GM12878 (cell line): ENCODE data around the gene TLE3. TPM values are rescaled to one million over a fixed set of nuclear protein-coding genes. Genes with fewer than 3 reads are reported as not detected.

ENCODE experiments used
- ATAC-seq: fragments of 200-7000 bp; cut with Tn5 transposase; 3 replicates; pipeline ENCODE4 v1.9.1; 2020; ENCODE audit warnings: mild to moderate bottlenecking, moderate library complexity
- BruUV-seq: library from RNA; stranded (reverse); fragments of 400-500 nt; replicated peaks from 2 replicates; lab custom pipeline; 2021; lab: Mats Ljungman, UMichigan
- CTCF ChIA-PET: fragments of 300-600 bp; sonication (Branson Sonifier 250); formaldehyde crosslinking; extraction: SDS; loops from one replicate; lab custom pipeline; 2021; ENCODE audit warnings: inconsistent platforms; lab: Yijun Ruan, JAX
- POLR2A ChIA-PET: fragments of 350-600 bp; formaldehyde crosslinking; extraction: SDS; loops from one replicate; lab custom pipeline; 2021; ENCODE audit warnings: inconsistent platforms; lab: Charles Lee
- RAD21 ChIA-PET: fragments of 300-600 bp; sonication (Branson Sonifier 250); formaldehyde crosslinking; loops from one replicate; lab custom pipeline; 2023; ENCODE audit warnings: antibody characterized with exemption; ENCODE audit not compliant: unreplicated experiment; lab: Charles Lee
- SMC1A ChIA-PET: fragments of 300-600 bp; sonication (Branson Sonifier 250); formaldehyde crosslinking; loops from one replicate; lab custom pipeline; 2023; ENCODE audit not compliant: unreplicated experiment, uncharacterized antibody; lab: Charles Lee
- DNase-seq: peaks from one replicate; pipeline ENCODE4 v3.0.0-alpha.2; 2011; ENCODE audit warnings: low read depth, low spot score
- FAIRE-seq: peaks from 3 replicates; lab custom pipeline; 2011; peaks lifted over from hg19 to GRCh38; lab: Jason Lieb, UNC
- H2AFZ ChIP-seq: 2 replicates; pipeline ENCODE4 v1.6.0; 2011; ENCODE audit warnings: low read depth, low read length, control low read depth; ENCODE audit not compliant: control insufficient read depth
- H3K27ac ChIP-seq: 2 replicates; pipeline ENCODE4 v1.5.1; 2011; ENCODE audit warnings: control low read depth; ENCODE audit not compliant: control insufficient read depth, insufficient read depth
- H3K27me3 ChIP-seq, 2 experiments: replicated peaks in 1 of 2; 2 replicates each; pipeline versions ENCODE4 v1.6.0 to v1.6.1; 2011; ENCODE audit warnings: low read length in 1 of 2; ENCODE audit not compliant: control insufficient read depth in 2 of 2, insufficient read depth in 2 of 2
- H3K36me3 ChIP-seq, 2 experiments: 2 replicates each; pipeline ENCODE4 v1.5.1; 2011; ENCODE audit warnings: low read length in 1 of 2; ENCODE audit not compliant: control insufficient read depth in 2 of 2, insufficient read depth in 2 of 2
- H3K4me1 ChIP-seq: 2 replicates; pipeline ENCODE4 v1.6.1; 2011; ENCODE audit warnings: mild to moderate bottlenecking, low read length, moderate library complexity, mixed read lengths; ENCODE audit not compliant: control insufficient read depth, insufficient read depth
- H3K4me2 ChIP-seq: 2 replicates; pipeline ENCODE4 v1.6.0; 2011; ENCODE audit warnings: control low read depth; ENCODE audit not compliant: control insufficient read depth, insufficient read depth
- H3K4me3 ChIP-seq: fragments of 200-600 bp; sonication (generic); 2 replicates; pipeline ENCODE4 v1.5.1; 2016
- H3K79me2 ChIP-seq: 2 replicates; pipeline ENCODE4 v1.6.0; 2011; ENCODE audit warnings: low read length; ENCODE audit not compliant: control insufficient read depth, insufficient read depth
- H3K9ac ChIP-seq: 2 replicates; pipeline ENCODE4 v1.8.0; 2011; ENCODE audit warnings: low read length, control low read depth, mixed read lengths; ENCODE audit not compliant: control insufficient read depth, insufficient read depth
- H3K9me3 ChIP-seq: replicated peaks from 3 replicates; pipeline ENCODE4 v1.5.1; 2011; ENCODE audit warnings: mild to moderate bottlenecking, low read length; ENCODE audit not compliant: control insufficient read depth, insufficient read depth
- H4K20me1 ChIP-seq: 2 replicates; pipeline ENCODE4 v1.6.0; 2011; ENCODE audit not compliant: control insufficient read depth, insufficient read depth
- ATF2 ChIP-seq: IDR thresholded peaks from 2 replicates; pipeline ENCODE4 v1.6.1; 2012; ENCODE audit warnings: low read length, inconsistent platforms
- BHLHE40 ChIP-seq, 2 experiments: fragments of 450-650 bp in 1 of 2; IDR thresholded peaks; 2 replicates each; pipeline ENCODE4 v1.6.1; 2011 to 2017; ENCODE audit warnings: low read depth in 2 of 2, borderline replicate concordance in 1 of 2, improper control_type of control experiment in 1 of 2, low read length in 1 of 2, mild to moderate bottlenecking in 1 of 2
- BMI1 ChIP-seq: fragments of 450-650 bp; IDR thresholded peaks from 2 replicates; pipeline ENCODE4 v1.6.1; 2016; ENCODE audit warnings: mild to moderate bottlenecking, moderate library complexity, borderline replicate concordance
- CBFB ChIP-seq: IDR thresholded peaks from 2 replicates; pipeline ENCODE4 v1.6.1; 2016; ENCODE audit warnings: antibody characterized with exemption, low read depth
- CREB1 ChIP-seq: IDR thresholded peaks from 2 replicates; pipeline ENCODE4 v1.6.1; 2012; ENCODE audit warnings: low read depth, mild to moderate bottlenecking, inconsistent platforms
- DPF2 ChIP-seq: fragments of 450-650 bp; IDR thresholded peaks from 2 replicates; pipeline ENCODE4 v1.6.1; 2017; ENCODE audit warnings: mild to moderate bottlenecking
- EGR1 ChIP-seq, 2 experiments: IDR thresholded peaks; 1 replicate in 1 of 2; 2 replicates in 1 of 2; pipeline ENCODE4 v1.6.1; 2011 to 2012; ENCODE audit warnings: low read depth in 2 of 2, low read length in 2 of 2, borderline replicate concordance in 1 of 2, mild to moderate bottlenecking in 1 of 2, moderate library complexity in 1 of 2
- GATAD2B ChIP-seq: fragments of 450-650 bp; conservative IDR thresholded peaks from 2 replicates; pipeline ENCODE4 v1.6.1; 2017; ENCODE audit warnings: low read depth, mild to moderate bottlenecking, moderate library complexity
- HDGF ChIP-seq: fragments of 450-650 bp; IDR thresholded peaks from 2 replicates; pipeline ENCODE4 v1.6.1; 2016; ENCODE audit warnings: antibody characterized with exemption
- IKZF2 ChIP-seq, 2 experiments: fragments of 450-650 bp; IDR thresholded peaks; 2 replicates each; pipeline ENCODE4 v1.6.1; 2017; ENCODE audit warnings: mild to moderate bottlenecking in 2 of 2, moderate library complexity in 2 of 2
- KAT2A ChIP-seq: conservative IDR thresholded peaks from 2 replicates; pipeline ENCODE4 v1.6.1; 2011; ENCODE audit warnings: low read depth, low read length; ENCODE audit not compliant: control insufficient read depth
- NBN ChIP-seq: fragments of 450-650 bp; IDR thresholded peaks from 2 replicates; pipeline ENCODE4 v1.6.1; 2016
- NR2C1 ChIP-seq: fragments of 450-650 bp; IDR thresholded peaks from 2 replicates; pipeline ENCODE4 v1.6.1; 2017; ENCODE audit warnings: antibody characterized with exemption, mild to moderate bottlenecking, moderate library complexity
- NR2F1 ChIP-seq: fragments of 450-650 bp; conservative IDR thresholded peaks from 2 replicates; pipeline ENCODE4 v1.6.1; 2017; ENCODE audit warnings: mild to moderate bottlenecking
- PAX8 ChIP-seq: fragments of 450-650 bp; IDR thresholded peaks from 2 replicates; pipeline ENCODE4 v1.6.1; 2017; ENCODE audit warnings: mild to moderate bottlenecking, moderate library complexity
- POLR2A ChIP-seq: IDR thresholded peaks from 2 replicates; pipeline ENCODE4 v1.6.1; 2011; ENCODE audit warnings: low read depth, mild to moderate bottlenecking, low read length
- RUNX3 ChIP-seq: IDR thresholded peaks from 2 replicates; pipeline ENCODE4 v1.6.1; 2012; ENCODE audit warnings: low read length, inconsistent platforms
- ZZZ3 ChIP-seq: IDR thresholded peaks from 2 replicates; pipeline ENCODE4 v1.6.1; 2011; ENCODE audit warnings: low read depth; ENCODE audit not compliant: control insufficient read depth, insufficient read length
- WGBS: methylation state at CpG from one replicate; pipeline ENCODE4 v1.1.6; 2016; ENCODE audit warnings: low lambda C conversion rate; ENCODE audit not compliant: insufficient replicate concordance, insufficient coverage; ENCODE audit errors: missing lambda C conversion rate; 5-methylcytosine and 5-hydroxymethylcytosine counted together
- in situ Hi-C: fragments of 300-500 bp; cut with MboI; formaldehyde crosslinking; loops from 9 replicates; pipeline ENCODE4 v1.14.3; 2018; ENCODE audit warnings: mixed read lengths
- intact Hi-C: fragments of 100-400 bp; cut with micrococcal nuclease; formaldehyde crosslinking; loops from one replicate; pipeline ENCODE4 v1.14.2; 2022; ENCODE audit not compliant: unreplicated experiment
- polyA plus RNA-seq, 11 experiments: library from polyadenylated mRNA; depleted of rRNA in 4 of 11; unstranded in 6 of 11; stranded (reverse) in 5 of 11; fragments of >200 nt; fragmentation: Nextera tagmentation in 4 of 11; fragmentation: Illumina TruSeq in 1 of 11; extraction: Ambion mirVana in 4 of 11; extraction: Trizol in 1 of 11; gene quantifications; 1 replicate in 1 of 11; 2 replicates in 10 of 11; pipeline versions ENCODE4 v1.2.1 to v1.2.3, GENCODE V29; 2011 to 2016; ENCODE audit warnings: inconsistent platforms in 2 of 11, missing spikeins in 2 of 11, low read depth in 1 of 11
- total RNA-seq, 4 experiments: library from RNA; depleted of rRNA in 3 of 4; stranded (reverse); fragments of >200 nt in 3 of 4; fragmentation: Illumina TruSeq in 1 of 4; extraction: Trizol in 1 of 4; gene quantifications; 2 replicates each; pipeline versions ENCODE4 v1.2.1 to v1.2.3, GENCODE V29; 2013 to 2021
- TF ChIP-seq, protein P1 (sequence below): fragments of 450-650 bp; IDR thresholded peaks from 2 replicates; pipeline ENCODE4 v1.6.1; 2017; ENCODE audit warnings: low read depth, mild to moderate bottlenecking, moderate library complexity
- TF ChIP-seq, protein P2 (sequence below): fragments of 450-650 bp; IDR thresholded peaks from 2 replicates; pipeline ENCODE4 v1.6.1; 2017; ENCODE audit warnings: mild to moderate bottlenecking

Gene TLE3
- total and polyA plus RNA-seq, 10 of the 15 experiments (the other 5 are each of a cell fraction or from before 2014, with no cell fraction given): 1.2 to 65.5 (median 9.7) TPM

DNA sequence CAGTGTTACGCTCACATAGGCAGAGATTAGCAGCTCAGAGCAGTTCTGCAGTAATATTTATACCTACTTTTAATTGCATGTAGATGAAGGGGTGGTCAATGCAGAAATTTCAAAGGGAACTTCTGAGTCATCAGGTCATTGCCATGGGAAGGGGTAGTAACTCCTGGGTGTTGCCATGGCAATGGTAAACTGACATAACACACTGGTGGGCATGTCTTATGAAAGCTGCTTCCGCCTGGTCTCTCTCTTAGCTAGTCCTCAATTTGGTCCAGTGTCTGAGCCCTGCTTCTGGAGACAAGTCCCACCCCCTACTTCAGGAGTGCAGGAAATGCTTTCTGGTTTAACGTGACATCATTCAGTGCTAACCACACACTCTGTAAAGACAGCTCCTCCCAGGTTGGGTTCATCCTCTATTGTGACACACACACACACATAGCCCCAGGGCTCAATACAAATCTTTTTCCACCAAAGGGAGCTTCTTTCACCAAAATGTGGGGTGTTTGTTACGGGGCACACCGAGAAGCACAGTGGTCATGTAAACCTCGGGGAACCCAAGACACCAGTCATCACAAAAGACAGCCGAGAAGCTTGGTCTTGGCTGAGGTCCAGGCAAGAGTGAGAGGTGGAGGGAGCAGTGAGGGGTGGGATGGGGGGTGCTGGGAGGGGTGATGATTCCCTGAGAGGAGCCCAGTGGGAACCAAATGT lies 74.5 kb downstream of the TLE3 start:
- ChIA-PET SMC1A (interaction anchor here (0.6 to 3.9 kb wide), 12 partner anchors 8 to 546 kb away, joined by 3 to 30 read pairs (median 4); partner anchors contain the start of gene TLE3), CTCF (interaction anchor here (1.0 to 2.7 kb wide), 8 partner anchors 11 to 466 kb away, joined by 3 to 11 read pairs (median 4); no protein-coding TSS in a partner anchor), POLR2A (interaction anchor here (0.8 to 4.1 kb wide), 4 partner anchors 12 to 272 kb away, joined by 3 to 25 read pairs (median 4); partner anchors contain the start of gene TLE3), RAD21 (interaction anchor here (0.6 to 3.7 kb wide), 12 partner anchors 8 to 544 kb away, joined by 3 to 39 read pairs (median 6); partner anchors contain the start of gene TLE3)
- in situ Hi-C loops (no loop called here), intact Hi-C loops (no loop called here)
- DNase-seq (peak; percentile 74), FAIRE-seq (peak; percentile 79), ATAC-seq (peak; percentile 97)
- H3K27ac ChIP-seq: peak overlapping the region; percentile 68
- H3K9ac ChIP-seq: 0 out of 2 replicates have a peak overlapping the region, but pooled peaks have one; percentile 37
- no peaks in the 10 kb centered on the region for H3K79me2 ChIP-seq
- 19% methylated on average over 7 of the region's 7 CpGs for WGBS
- H4K20me1 ChIP-seq: no peaks in the 10 kb centered on the region
- no peaks in the 10 kb centered on the region for H3K36me3 ChIP-seq
- peaks cover 36% of the 10 kb centered on the region for H3K4me1 ChIP-seq
- peak overlapping the region; percentile 78 for H3K4me2 ChIP-seq
- peak overlapping the region; percentile 43 for H2AFZ ChIP-seq
- H3K9me3 ChIP-seq: no peaks in the 10 kb centered on the region
- no TSS peak for BruUV-seq
- no peak overlapping the region for H3K4me3 ChIP-seq
- no peaks in the 10 kb centered on the region; a peak in 1 of 4 replicates for H3K27me3 ChIP-seq
- TF ChIP-seq CREB1 (peak; percentile 81), DPF2 (peak; percentile 48), BHLHE40 (IDR thresholded peaks at IDR 0.05; ENCODE audit: borderline replicate concordance in 1 of 2, low read depth in 2 of 2, low read length in 1 of 2) (peak in 1 of 2 experiments; percentile 39; a peak in 1 of 4 replicates), HDGF (0 out of 2 replicates have a peak, but pooled peaks have one; percentile 28), PAX8 (no peak), KAT2A (no peak), CBFB (peak; percentile 40; the same call in 1 of the 2 replicates), ATF2 (peak; percentile 68; the same call in 1 of the 2 replicates), RUNX3 (peak; percentile 93), NBN (peak; percentile 85), NR2C1 (peak; percentile 47; the same call in 1 of the 2 replicates), IKZF2 (IDR thresholded peaks at IDR 0.05) (peak in 1 of 2 experiments; percentile 71; a peak in 3 of 4 replicates), ZZZ3 (no peak), GATAD2B (no peak), BMI1 (peak; percentile 90), NR2F1 (peak; percentile 57), EGR1 (IDR thresholded peaks at IDR 0.05; ENCODE audit: borderline replicate concordance in 1 of 2, low read depth in 2 of 2, low read length in 2 of 2) (0 out of 3 replicates have a peak, but pooled peaks of 1 of the 2 experiments have one; percentile 13), POLR2A (0 out of 2 replicates have a peak, but pooled peaks have one; percentile 40)
- TF ChIP-seq, protein P1, sequence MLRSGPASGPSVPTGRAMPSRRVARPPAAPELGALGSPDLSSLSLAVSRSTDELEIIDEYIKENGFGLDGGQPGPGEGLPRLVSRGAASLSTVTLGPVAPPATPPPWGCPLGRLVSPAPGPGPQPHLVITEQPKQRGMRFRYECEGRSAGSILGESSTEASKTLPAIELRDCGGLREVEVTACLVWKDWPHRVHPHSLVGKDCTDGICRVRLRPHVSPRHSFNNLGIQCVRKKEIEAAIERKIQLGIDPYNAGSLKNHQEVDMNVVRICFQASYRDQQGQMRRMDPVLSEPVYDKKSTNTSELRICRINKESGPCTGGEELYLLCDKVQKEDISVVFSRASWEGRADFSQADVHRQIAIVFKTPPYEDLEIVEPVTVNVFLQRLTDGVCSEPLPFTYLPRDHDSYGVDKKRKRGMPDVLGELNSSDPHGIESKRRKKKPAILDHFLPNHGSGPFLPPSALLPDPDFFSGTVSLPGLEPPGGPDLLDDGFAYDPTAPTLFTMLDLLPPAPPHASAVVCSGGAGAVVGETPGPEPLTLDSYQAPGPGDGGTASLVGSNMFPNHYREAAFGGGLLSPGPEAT: 0 out of 2 replicates have a peak, but pooled peaks have one; percentile 38
- TF ChIP-seq, protein P2, sequence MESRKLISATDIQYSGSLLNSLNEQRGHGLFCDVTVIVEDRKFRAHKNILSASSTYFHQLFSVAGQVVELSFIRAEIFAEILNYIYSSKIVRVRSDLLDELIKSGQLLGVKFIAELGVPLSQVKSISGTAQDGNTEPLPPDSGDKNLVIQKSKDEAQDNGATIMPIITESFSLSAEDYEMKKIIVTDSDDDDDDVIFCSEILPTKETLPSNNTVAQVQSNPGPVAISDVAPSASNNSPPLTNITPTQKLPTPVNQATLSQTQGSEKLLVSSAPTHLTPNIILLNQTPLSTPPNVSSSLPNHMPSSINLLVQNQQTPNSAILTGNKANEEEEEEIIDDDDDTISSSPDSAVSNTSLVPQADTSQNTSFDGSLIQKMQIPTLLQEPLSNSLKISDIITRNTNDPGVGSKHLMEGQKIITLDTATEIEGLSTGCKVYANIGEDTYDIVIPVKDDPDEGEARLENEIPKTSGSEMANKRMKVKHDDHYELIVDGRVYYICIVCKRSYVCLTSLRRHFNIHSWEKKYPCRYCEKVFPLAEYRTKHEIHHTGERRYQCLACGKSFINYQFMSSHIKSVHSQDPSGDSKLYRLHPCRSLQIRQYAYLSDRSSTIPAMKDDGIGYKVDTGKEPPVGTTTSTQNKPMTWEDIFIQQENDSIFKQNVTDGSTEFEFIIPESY: no peak
